GM18505 (cell line): Measurements from ENCODE around the gene CD81.

Experiments
- ATAC-seq: cut with Tn5 transposase; IDR thresholded peaks from one replicate; pipeline ENCODE4 v1.9.1; 2021; ENCODE audit not compliant: unreplicated experiment
- POLR2A ChIP-seq: IDR thresholded peaks from 4 replicates; pipeline ENCODE4 v1.6.1; 2011; ENCODE audit warnings: borderline replicate concordance; ENCODE audit not compliant: insufficient read depth, insufficient read length; ENCODE audit errors: extremely low read depth

The CD81 gene

GRCh38 chr11:2413742-2414579 lies 36.9 kb downstream of the CD81 start:
- ATAC-seq: no peak

GRCh38 chr11:2414616-2415015 lies 37.5 kb downstream of the CD81 start:
- no peak for ATAC-seq
- TF ChIP-seq POLR2A: no peak

More at GRCh38 chr11:2413742-2414579, 36.9 kb downstream of the CD81 start:
- no peak for TF ChIP-seq POLR2A

GRCh38 chr11:2415171-2415570 lies 38.1 kb downstream of the CD81 start:
- no peak for ATAC-seq
- no peak for TF ChIP-seq POLR2A

GRCh38 chr11:2415601-2416380 lies 38.7 kb downstream of the CD81 start:
- ATAC-seq: no peak
- no peak for TF ChIP-seq POLR2A

DNA sequence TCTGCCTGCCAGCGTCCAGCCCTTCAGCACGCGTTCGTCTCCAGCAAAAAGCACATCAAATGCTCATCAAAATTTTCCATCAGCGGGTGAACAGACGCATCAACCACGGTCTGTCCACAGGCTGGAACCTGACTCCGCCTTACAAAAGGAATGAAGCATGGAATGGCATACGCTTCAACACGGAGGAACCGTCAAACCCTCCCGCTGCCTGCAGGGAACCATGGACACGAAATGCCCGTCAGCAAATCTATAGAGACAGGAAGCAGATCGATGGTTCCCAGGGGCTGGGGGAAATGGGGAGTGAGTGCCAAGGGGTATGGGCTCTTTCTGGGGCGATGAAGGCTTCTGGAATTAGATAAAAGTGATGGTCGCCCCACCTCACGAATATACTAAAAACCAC lies 39.7 kb downstream of the CD81 start:
- no peak for TF ChIP-seq POLR2A
- no peak for ATAC-seq

- no peak for ATAC-seq
- no peak for TF ChIP-seq POLR2A
Measured at GRCh38 chr11:2417856-2418692, 41.0 kb downstream of the CD81 start.

GRCh38 chr11:2418693-2419360 lies 41.7 kb downstream of the CD81 start:
- ATAC-seq: no peak
- no peak for TF ChIP-seq POLR2A

GRCh38 chr11:2419638-2420501 lies 42.8 kb downstream of the CD81 start:
- ATAC-seq: no peak
- no peak for TF ChIP-seq POLR2A

DNA sequence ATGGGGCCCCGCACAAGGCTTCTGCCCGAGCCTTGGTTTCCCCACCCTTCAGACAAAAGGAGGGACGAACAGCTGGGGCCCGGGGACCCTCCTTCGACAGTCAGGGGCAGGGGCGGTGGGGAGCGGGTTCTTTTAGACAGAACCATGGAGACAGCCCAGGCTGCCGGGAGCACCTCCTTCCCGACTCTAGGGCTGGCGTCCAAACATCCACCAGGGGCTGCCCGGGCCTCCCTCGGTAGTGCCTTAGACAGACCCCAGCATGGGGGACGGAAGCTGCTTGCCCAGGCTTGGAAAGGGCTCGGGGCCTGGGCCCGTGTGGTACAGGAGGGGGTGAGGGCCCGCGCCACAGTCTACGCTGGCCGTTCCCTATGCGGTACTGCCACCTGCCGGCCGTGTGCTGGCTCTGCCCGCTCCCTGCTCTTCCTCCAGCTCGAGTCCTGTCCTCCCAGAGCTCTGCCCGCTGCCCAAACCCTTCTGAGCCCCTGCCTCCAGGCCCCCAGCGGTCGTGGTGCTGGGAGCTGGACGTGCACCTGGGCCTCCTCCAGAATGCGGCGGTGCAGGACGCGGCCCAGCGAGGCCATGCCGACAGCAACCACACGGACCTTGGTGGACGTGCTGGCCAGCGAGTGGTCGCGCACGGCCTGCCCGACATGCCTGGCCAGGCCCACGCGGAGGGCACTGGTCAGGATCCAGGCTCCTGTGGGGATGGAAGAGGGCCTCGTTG lies 43.6 kb downstream of the CD81 start:
- no peak for ATAC-seq
- no peak for TF ChIP-seq POLR2A

DNA sequence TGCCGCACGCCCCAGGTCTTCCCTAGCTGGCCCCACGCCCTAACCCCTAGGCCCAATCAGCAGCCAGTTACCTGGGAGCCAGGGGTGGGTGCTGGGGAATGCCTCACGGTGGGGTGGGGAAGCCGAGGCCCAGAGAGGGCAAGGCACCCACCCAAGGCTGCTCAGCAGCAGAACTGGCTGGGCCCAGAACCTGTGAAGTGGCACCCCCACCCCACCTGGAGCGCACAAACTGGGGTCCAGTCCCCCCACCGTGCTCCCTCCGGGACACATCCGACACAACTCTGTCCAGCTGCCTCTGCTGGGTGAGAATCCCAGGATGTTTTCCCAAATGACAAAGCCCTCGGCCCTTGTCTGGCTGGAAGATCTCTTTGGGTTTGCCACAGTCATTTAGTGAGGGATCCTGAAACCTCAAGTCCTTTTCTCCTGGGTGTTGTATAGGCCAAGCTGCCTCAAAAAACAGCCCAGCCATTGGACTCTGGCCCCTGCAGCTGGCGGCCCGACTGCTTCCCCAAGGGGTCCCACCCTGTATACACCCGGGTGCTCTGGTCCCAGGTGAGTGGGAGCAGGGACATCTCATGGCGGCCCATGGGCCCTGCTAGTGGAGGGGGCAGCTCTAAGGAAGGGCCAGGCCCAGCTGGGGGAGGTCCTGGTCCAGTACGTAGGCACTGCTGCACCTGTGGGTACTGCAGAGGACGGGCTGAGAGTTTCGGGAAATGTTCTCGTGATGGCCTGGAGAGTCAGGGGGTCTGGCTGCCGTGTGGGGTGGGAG lies 44.3 kb downstream of the CD81 start:
- no peak for TF ChIP-seq POLR2A
- no peak for ATAC-seq

GRCh38 chr11:2421996-2422395 lies 44.9 kb downstream of the CD81 start:
- no peak for ATAC-seq
- TF ChIP-seq POLR2A: no peak

GRCh38 chr11:2422461-2423156 lies 45.5 kb downstream of the CD81 start:
- ATAC-seq: no peak
- TF ChIP-seq POLR2A: no peak
